Prostate gland (tissue), 2 donors: ENCODE results near the gene LCN15. TPM values are rescaled to one million over a fixed set of nuclear protein-coding genes. Genes with fewer than 3 reads are reported as not detected.

Source experiments
- DNase-seq: peaks from one replicate; pipeline ENCODE4 v3.0.0-alpha.2; 2019; ENCODE audit warnings: low spot score
- H3K27ac ChIP-seq, 2 donors: fragments of 200-600 bp; sonication (generic); 2 replicates each; pipeline ENCODE4 v1.5.1; 2017 to 2019
- H3K27me3 ChIP-seq: fragments of 200-600 bp; sonication (generic); replicated peaks from 2 replicates; pipeline ENCODE4 v1.5.1; 2019; ENCODE audit not compliant: insufficient read depth
- H3K36me3 ChIP-seq, 2 donors: fragments of 200-600 bp; sonication (generic); 1 replicate in 1 of 2; 2 replicates in 1 of 2; pipeline versions ENCODE4 v1.5.1 to v1.8.1; 2017 to 2019
- H3K4me1 ChIP-seq: fragments of 200-600 bp; sonication (generic); replicated peaks from 2 replicates; pipeline ENCODE4 v1.5.1; 2019
- H3K4me3 ChIP-seq, 2 donors: fragments of 200-600 bp; sonication (generic); 2 replicates each; pipeline ENCODE4 v1.5.1; 2017 to 2019
- H3K9me3 ChIP-seq: fragments of 200-600 bp; sonication (generic); 2 replicates; pipeline ENCODE4 v1.5.1; 2017
- CTCF ChIP-seq, 4 experiments: fragments of 200-600 bp in 2 of 4; fragments of 450-650 bp in 2 of 4; sonication (generic) in 2 of 4; IDR thresholded peaks; 1 replicate in 3 of 4; 2 replicates in 1 of 4; pipeline ENCODE4 v1.5.1; 2016 to 2019; ENCODE audit warnings: antibody characterized with exemption in 4 of 4, mild to moderate bottlenecking in 2 of 4, moderate library complexity in 2 of 4
- POLR2A ChIP-seq: fragments of 450-650 bp; IDR thresholded peaks from one replicate; pipeline ENCODE4 v1.6.1; 2016; ENCODE audit warnings: antibody characterized with exemption, mild to moderate bottlenecking
- POLR2AphosphoS5 ChIP-seq: sonication (generic); formaldehyde crosslinking; IDR thresholded peaks from one replicate; pipeline ENCODE4 v1.6.1; 2017; ENCODE audit warnings: antibody characterized with exemption
- WGBS: methylation state at CpG from one replicate; pipeline ENCODE4 v1.1.5; 2018; 5-methylcytosine and 5-hydroxymethylcytosine counted together
- intact Hi-C: fragments of 100-400 bp; cut with DNase I; formaldehyde crosslinking; loops from one replicate; pipeline ENCODE4 v1.14.2; 2022
- total RNA-seq, 2 donors: library from RNA; depleted of rRNA; stranded (reverse); fragments of >200 nt; gene quantifications; one replicate each; pipeline ENCODE4 v1.1.0, GENCODE V29; 2016

Gene LCN15
- total RNA-seq, 2 donors from 2014 or later: 0.40 TPM; not detected in 1

- TF ChIP-seq POLR2AphosphoS5: no peak
- TF ChIP-seq POLR2A: no peak
These were observed 32.0 kb upstream of the LCN15 start, which contains the start of gene CCDC183 for GRCh38 chr9:136796238-136796774. CCDC183 (plus strand) TSS chr9:136796338; CDS start chr9:136796398, 60 bp downstream.

GRCh38 chr9:136795000-136795348 lies 30.7 kb upstream of the LCN15 start:
- Histone ChIP-seq H3K4me1 (peaks cover 15% of the 10 kb centered on the region), H3K27me3 (no peaks in the 10 kb centered on the region), H3K36me3 (no peaks in the 10 kb centered on the region), H3K4me3 (no peak overlapping the region), H3K27ac (peak overlapping the region in 1 of 2 donors; percentile 93), H3K9me3 (no peaks in the 10 kb centered on the region)
- TF ChIP-seq POLR2AphosphoS5 (no peak), POLR2A (no peak), CTCF (IDR thresholded peaks at IDR 0.05) (no peak)
- WGBS: 83% methylated on average over 6 of the region's 6 CpGs
- no peak for DNase-seq
- intact Hi-C loops: loop anchor here (5.0 kb wide), 2 partner anchors 52 to 152 kb away; partner anchors contain the start of genes C8G and PHPT1

More at GRCh38 chr9:136796238-136796774, 32.0 kb upstream of the LCN15 start, which contains the start of gene CCDC183:
- H3K9me3 ChIP-seq: no peaks in the 10 kb centered on the region
- no peak for DNase-seq
- no peaks in the 10 kb centered on the region for H3K36me3 ChIP-seq
- peaks cover 21% of the 10 kb centered on the region for H3K4me1 ChIP-seq
- H3K27ac ChIP-seq: peak within 1 kb of the TSS; percentile 87 to 93
- H3K4me3 ChIP-seq: no peak within 1 kb of the TSS
- H3K27me3 ChIP-seq: no peaks in the 10 kb centered on the region
- WGBS: 40% methylated on average over 5 of the region's 5 CpGs
- intact Hi-C loops: no loop called here

- 93% methylated on average over 14 of the region's 14 CpGs for WGBS
- H3K36me3 ChIP-seq: no peaks in the 10 kb centered on the region
- no peaks in the 10 kb centered on the region for H3K9me3 ChIP-seq
- H3K27ac ChIP-seq: no peak overlapping the region
- no peak overlapping the region for H3K4me3 ChIP-seq
- no peak for DNase-seq
- intact Hi-C loops: loop anchor here (5.0 kb wide), 2 partner anchors 53 to 153 kb away; partner anchors contain the start of genes C8G and PHPT1
- peaks cover 15% of the 10 kb centered on the region for H3K4me1 ChIP-seq
- H3K27me3 ChIP-seq: no peaks in the 10 kb centered on the region
- TF ChIP-seq POLR2AphosphoS5 (no peak), POLR2A (no peak), CTCF (IDR thresholded peaks at IDR 0.05) (no peak)
These were observed 30.1 kb upstream of the LCN15 start for GRCh38 chr9:136794281-136794999.

- Histone ChIP-seq H3K27ac (peak overlapping the region in 1 of 2 donors; percentile 99), H3K9me3 (no peaks in the 10 kb centered on the region), H3K36me3 (no peaks in the 10 kb centered on the region), H3K4me3 (no peak overlapping the region), H3K27me3 (no peaks in the 10 kb centered on the region), H3K4me1 (peaks cover 18% of the 10 kb centered on the region)
- TF ChIP-seq POLR2AphosphoS5: no peak
- no peak for TF ChIP-seq POLR2A
- intact Hi-C loops: loop anchor here (5.0 kb wide), 2 partner anchors 54 to 154 kb away; partner anchors contain the start of genes C8G and PHPT1
- WGBS: 75% methylated on average over 17 of the region's 17 CpGs
- DNase-seq: no peak
These were observed 29.0 kb upstream of the LCN15 start for GRCh38 chr9:136793086-136793946.

- Histone ChIP-seq H3K4me3 (peak overlapping the region in 1 of 2 donors; percentile 65), H3K36me3 (no peaks in the 10 kb centered on the region), H3K27me3 (no peaks in the 10 kb centered on the region), H3K9me3 (no peaks in the 10 kb centered on the region), H3K4me1 (peaks cover 15% of the 10 kb centered on the region), H3K27ac (peak overlapping the region; percentile 99)
- intact Hi-C loops: loop anchor here (5.0 kb wide), 2 partner anchors 55 to 155 kb away; partner anchors contain the start of genes C8G and PHPT1
- no peak for DNase-seq
- TF ChIP-seq POLR2AphosphoS5: no peak
- no peak for TF ChIP-seq CTCF (IDR thresholded peaks at IDR 0.05)
- 81% methylated on average over 15 of the region's 15 CpGs for WGBS
These were observed 28.2 kb upstream of the LCN15 start for GRCh38 chr9:136792321-136793085.
